ENCODE results near the gene SLC7A9. TPM values are rescaled to one million over a fixed set of nuclear protein-coding genes. Genes with fewer than 3 reads are reported as not detected.

SLC7A9 gene
- total and polyA plus RNA-seq, 5 experiments from 2014 or later, result 0.93 to 1.5 TPM; not detected in 3

GRCh38 chr19:32814624-32815023 is 54.9 kb downstream of the SLC7A9 start:
- Mint-ChIP-seq H3K36me3 (no peaks in the 10 kb centered on the region), H3K27me3 (peaks cover 0 to 8% (median 1%) of the 10 kb centered on the region in 5 donors), H3K4me1 (peaks cover 9 to 38% (median 20%) of the 10 kb centered on the region in 4 donors), H3K27ac (peak overlapping the region in 1 of 10 donors; percentile 13), H3K9me3 (no peaks in the 10 kb centered on the region), H3K4me3 (no peak overlapping the region)
- POLR2A ChIA-PET, result no interaction called here
- DNase-seq, result no peak
- no peak for ATAC-seq

- no peaks in the 10 kb centered on the region for H3K9me3 Mint-ChIP-seq
- H3K27me3 Mint-ChIP-seq, result peaks cover 0 to 8% (median 0%) of the 10 kb centered on the region in 5 donors
- H3K4me3 Mint-ChIP-seq, result peak overlapping the region in 1 of 10 donors; percentile 58
- H3K4me1 Mint-ChIP-seq, result peaks cover 12 to 39% (median 23%) of the 10 kb centered on the region in 4 donors
- no peaks in the 10 kb centered on the region for H3K36me3 Mint-ChIP-seq
- DNase-seq (no peak), ATAC-seq (no peak)
- POLR2A ChIA-PET, result no interaction called here
- peak overlapping the region in 2 of 10 donors; percentile 13 to 62 for H3K27ac Mint-ChIP-seq
Observed at GRCh38 chr19:32813862-32814425, 55.6 kb downstream of the SLC7A9 start.

GRCh38 chr19:32812571-32812970 is 57.0 kb downstream of the SLC7A9 start:
- Mint-ChIP-seq H3K9me3 (no peaks in the 10 kb centered on the region), H3K4me1 (peaks cover 17 to 38% (median 23%) of the 10 kb centered on the region in 4 donors), H3K27me3 (peaks cover 0 to 8% (median 0%) of the 10 kb centered on the region in 5 donors), H3K4me3 (no peak overlapping the region), H3K27ac (no peak overlapping the region), H3K36me3 (no peaks in the 10 kb centered on the region)
- no peak for DNase-seq
- POLR2A ChIA-PET, result no interaction called here
- ATAC-seq, result no peak

DNA sequence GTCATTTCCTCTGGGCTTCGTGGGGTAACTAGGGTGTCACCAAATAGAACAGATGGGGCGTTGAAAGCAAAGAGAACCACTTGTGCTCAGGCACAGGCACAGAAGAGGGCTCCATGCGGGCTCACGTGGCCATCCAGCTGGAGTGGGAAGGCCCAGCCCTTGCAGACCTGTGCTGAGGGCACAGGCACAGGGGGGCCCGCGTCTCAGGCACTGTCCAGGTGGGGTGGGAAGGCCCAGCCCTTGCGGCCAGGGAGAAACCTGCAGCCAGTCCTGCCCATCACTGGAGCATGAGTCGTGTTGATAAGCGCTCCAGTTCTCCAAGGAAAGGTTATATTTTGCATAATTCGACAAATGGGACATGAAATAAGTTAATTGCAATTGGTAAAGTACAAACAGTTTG is 57.5 kb downstream of the SLC7A9 start:
- POLR2A ChIA-PET, result no interaction called here
- DNase-seq, result no peak
- no peaks in the 10 kb centered on the region for H3K9me3 Mint-ChIP-seq
- H3K36me3 Mint-ChIP-seq, result no peaks in the 10 kb centered on the region
- peaks cover 0 to 8% (median 0%) of the 10 kb centered on the region in 5 donors for H3K27me3 Mint-ChIP-seq
- no peak for ATAC-seq
- H3K4me3 Mint-ChIP-seq, result no peak overlapping the region
- no peak overlapping the region for H3K27ac Mint-ChIP-seq
- peaks cover 17 to 38% (median 23%) of the 10 kb centered on the region in 4 donors for H3K4me1 Mint-ChIP-seq

- H3K4me1 Mint-ChIP-seq, result peaks cover 17 to 38% (median 23%) of the 10 kb centered on the region in 4 donors
- H3K9me3 Mint-ChIP-seq, result no peaks in the 10 kb centered on the region
- peaks cover 0 to 8% (median 0%) of the 10 kb centered on the region in 5 donors for H3K27me3 Mint-ChIP-seq
- ATAC-seq, result no peak
- no peak overlapping the region for H3K27ac Mint-ChIP-seq
- POLR2A ChIA-PET, result no interaction called here
- no peaks in the 10 kb centered on the region for H3K36me3 Mint-ChIP-seq
- DNase-seq, result no peak
- no peak overlapping the region for H3K4me3 Mint-ChIP-seq
Observed at GRCh38 chr19:32811151-32811550, 58.4 kb downstream of the SLC7A9 start.

GRCh38 chr19:32810452-32810851 is 59.1 kb downstream of the SLC7A9 start:
- POLR2A ChIA-PET, result interaction anchor here (1.4 kb wide), 1 partner anchor 9 kb away, joined by 3 read pairs; no protein-coding TSS in a partner anchor
- Mint-ChIP-seq H3K9me3 (no peaks in the 10 kb centered on the region), H3K4me3 (peak overlapping the region in 1 of 10 donors; percentile 36), H3K36me3 (no peaks in the 10 kb centered on the region), H3K27me3 (peaks cover 0 to 8% (median 0%) of the 10 kb centered on the region in 5 donors), H3K27ac (peak overlapping the region in 1 of 10 donors; percentile 22), H3K4me1 (peaks cover 17 to 38% (median 23%) of the 10 kb centered on the region in 4 donors)
- ATAC-seq, result no peak
- DNase-seq, result no peak

DNA sequence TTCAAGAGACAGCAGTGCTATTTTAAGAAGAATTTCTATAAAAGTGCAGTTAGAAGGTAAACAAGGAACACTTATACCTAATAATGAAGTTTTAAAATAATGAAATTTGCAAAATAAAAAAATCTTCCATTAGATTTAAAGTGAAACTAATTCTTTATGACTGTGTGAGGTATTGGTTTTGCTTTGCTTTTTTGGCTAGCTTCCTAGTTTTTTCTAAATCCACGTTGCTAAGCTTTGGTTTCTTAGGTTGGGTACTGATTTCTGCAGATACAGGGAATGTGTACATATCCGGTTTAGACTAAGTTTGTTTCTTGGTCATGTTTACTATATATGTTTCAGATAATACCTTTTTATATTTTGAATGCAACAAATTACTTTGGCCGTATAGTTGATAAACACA is 59.8 kb downstream of the SLC7A9 start:
- POLR2A ChIA-PET, result interaction anchor here (1.4 kb wide), 1 partner anchor 9 kb away, joined by 3 read pairs; no protein-coding TSS in a partner anchor
- no peak for DNase-seq
- ATAC-seq, result no peak
- no peaks in the 10 kb centered on the region for H3K9me3 Mint-ChIP-seq
- H3K27me3 Mint-ChIP-seq, result peaks cover 0 to 8% (median 0%) of the 10 kb centered on the region in 5 donors
- H3K36me3 Mint-ChIP-seq, result no peaks in the 10 kb centered on the region
- peak overlapping the region in 8 of 10 donors; percentile 36 to 68 (median 56) for H3K4me3 Mint-ChIP-seq
- H3K27ac Mint-ChIP-seq, result peak overlapping the region in 3 of 10 donors; percentile 37 to 87 (median 86)
- peaks cover 15 to 38% (median 23%) of the 10 kb centered on the region in 4 donors for H3K4me1 Mint-ChIP-seq

- Mint-ChIP-seq H3K4me3 (peak overlapping the region; percentile 36 to 76 (median 58)), H3K9me3 (no peaks in the 10 kb centered on the region), H3K36me3 (no peaks in the 10 kb centered on the region), H3K27ac (peak overlapping the region in 5 of 10 donors; percentile 37 to 87 (median 75)), H3K4me1 (peaks cover 15 to 34% (median 21%) of the 10 kb centered on the region in 4 donors), H3K27me3 (peaks cover 0 to 8% (median 0%) of the 10 kb centered on the region in 5 donors)
- ATAC-seq, result peak; percentile 32 to 44
- DNase-seq, result no peak
- POLR2A ChIA-PET, result no interaction called here
Observed at GRCh38 chr19:32809254-32809653, 60.3 kb downstream of the SLC7A9 start.

GRCh38 chr19:32808236-32808635 is 61.3 kb downstream of the SLC7A9 start:
- H3K4me1 Mint-ChIP-seq, result peaks cover 12 to 29% (median 18%) of the 10 kb centered on the region in 4 donors
- ATAC-seq (no peak), DNase-seq (no peak)
- H3K27me3 Mint-ChIP-seq, result peaks cover 0 to 8% (median 0%) of the 10 kb centered on the region in 5 donors
- H3K36me3 Mint-ChIP-seq, result no peaks in the 10 kb centered on the region
- no peak overlapping the region for H3K4me3 Mint-ChIP-seq
- H3K9me3 Mint-ChIP-seq, result no peaks in the 10 kb centered on the region
- POLR2A ChIA-PET, result no interaction called here
- peak overlapping the region in 1 of 10 donors; percentile 60 for H3K27ac Mint-ChIP-seq

DNA sequence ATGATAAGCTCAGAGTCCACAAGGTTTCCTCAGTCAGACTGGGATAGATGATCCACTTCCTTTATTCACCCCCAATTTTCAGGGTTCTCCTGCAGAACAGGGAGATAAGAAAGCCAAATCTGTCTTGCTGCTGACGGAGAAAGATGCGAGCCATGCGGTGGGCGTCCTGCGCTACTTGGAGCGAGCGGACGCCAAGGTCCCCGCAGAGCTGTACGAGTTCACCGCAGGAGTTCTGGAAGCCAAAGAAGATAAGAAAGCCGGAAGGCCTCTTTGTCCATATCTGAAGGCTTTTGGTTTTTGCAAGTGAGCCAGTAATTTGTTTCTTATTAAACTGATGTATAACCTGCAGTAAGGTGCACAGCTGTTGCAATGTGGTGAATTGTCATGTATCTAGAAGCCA is 66.7 kb downstream of the SLC7A9 start:
- Mint-ChIP-seq H3K27ac (peak overlapping the region in 1 of 10 donors; percentile 24), H3K36me3 (no peaks in the 10 kb centered on the region), H3K9me3 (no peaks in the 10 kb centered on the region), H3K4me3 (no peak overlapping the region), H3K4me1 (peaks cover 12 to 32% (median 20%) of the 10 kb centered on the region in 4 donors), H3K27me3 (no peaks in the 10 kb centered on the region)
- POLR2A ChIA-PET, result no interaction called here
- DNase-seq (no peak), ATAC-seq (no peak)

DNA sequence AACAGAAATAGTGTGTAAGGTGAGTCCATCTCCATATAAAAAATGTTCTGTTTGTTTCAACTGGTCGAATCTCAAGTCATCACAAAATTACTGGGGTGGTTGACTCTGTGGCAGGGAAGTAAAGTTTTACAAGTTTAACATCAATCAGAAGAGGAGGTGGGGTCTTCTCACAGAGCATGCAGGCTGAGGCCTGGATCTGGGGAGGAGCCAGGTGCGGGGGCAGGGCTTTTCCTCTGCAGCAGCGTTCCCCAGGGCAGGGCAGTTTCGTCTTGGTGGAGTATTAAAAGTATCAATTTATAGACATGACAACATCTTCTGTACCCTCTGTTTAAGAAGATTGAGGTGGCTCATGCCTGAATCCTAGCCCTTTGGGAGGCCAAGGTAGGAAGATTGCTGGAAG is 68.8 kb downstream of the SLC7A9 start:
- no peaks in the 10 kb centered on the region for H3K27me3 Mint-ChIP-seq
- POLR2A ChIA-PET, result interaction anchor here (0.7 kb wide), 1 partner anchor 82 kb away, joined by 5 read pairs; no protein-coding TSS in a partner anchor
- no peaks in the 10 kb centered on the region for H3K9me3 Mint-ChIP-seq
- DNase-seq (no peak), ATAC-seq (peak; percentile 41 to 45)
- peak overlapping the region in 7 of 10 donors; percentile 1 to 86 (median 28) for H3K27ac Mint-ChIP-seq
- H3K36me3 Mint-ChIP-seq, result no peaks in the 10 kb centered on the region
- H3K4me1 Mint-ChIP-seq, result peaks cover 22 to 36% (median 33%) of the 10 kb centered on the region in 4 donors
- peak overlapping the region in 8 of 10 donors; percentile 4 to 57 (median 39) for H3K4me3 Mint-ChIP-seq

- no peak overlapping the region for H3K27ac Mint-ChIP-seq
- DNase-seq, result no peak
- no peaks in the 10 kb centered on the region for H3K9me3 Mint-ChIP-seq
- H3K36me3 Mint-ChIP-seq, result no peaks in the 10 kb centered on the region
- H3K4me3 Mint-ChIP-seq, result peak overlapping the region in 4 of 10 donors; percentile 22 to 42 (median 30)
- POLR2A ChIA-PET, result no interaction called here
- ATAC-seq, result no peak
- H3K27me3 Mint-ChIP-seq, result no peaks in the 10 kb centered on the region
- H3K4me1 Mint-ChIP-seq, result peaks cover 26 to 42% (median 39%) of the 10 kb centered on the region in 4 donors
Observed at GRCh38 chr19:32800191-32800590, 69.4 kb downstream of the SLC7A9 start.

DNA sequence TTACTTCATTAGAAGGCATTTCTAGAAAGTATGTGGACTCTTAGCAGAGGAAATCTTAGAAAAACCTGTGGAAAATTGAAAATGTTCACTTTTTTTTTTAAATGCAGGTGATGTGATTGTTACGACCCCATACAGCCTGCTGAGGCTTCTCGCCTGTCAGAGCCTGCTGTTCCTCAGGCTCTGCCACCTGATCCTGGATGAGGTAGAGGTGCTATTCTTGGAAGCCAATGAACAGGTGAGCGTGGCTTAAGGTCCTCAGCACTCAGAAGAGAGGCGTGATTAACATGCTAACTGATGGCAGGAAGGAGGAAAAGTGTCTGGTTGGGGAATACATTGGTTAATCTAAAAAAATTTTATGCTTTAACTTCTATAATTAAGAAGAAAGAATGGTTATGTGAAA is 71.4 kb downstream of the SLC7A9 start:
- no peaks in the 10 kb centered on the region for H3K36me3 Mint-ChIP-seq
- ATAC-seq, result no peak
- peak overlapping the region in 1 of 10 donors; percentile 68 for H3K27ac Mint-ChIP-seq
- POLR2A ChIA-PET, result no interaction called here
- DNase-seq, result no peak
- no peaks in the 10 kb centered on the region for H3K9me3 Mint-ChIP-seq
- no peak overlapping the region for H3K4me3 Mint-ChIP-seq
- H3K27me3 Mint-ChIP-seq, result no peaks in the 10 kb centered on the region
- peaks cover 28 to 56% (median 52%) of the 10 kb centered on the region in 4 donors for H3K4me1 Mint-ChIP-seq

All from naive thymus-derived CD8-positive, alpha-beta T cell (primary cell).